Bronchial smooth muscle cell (primary cell): ENCODE results near the gene EHMT2. TPM values are rescaled to one million over a fixed set of nuclear protein-coding genes. Genes with fewer than 3 reads are reported as not detected.

Source experiments
- total RNA-seq: library from RNA; depleted of rRNA; stranded (reverse); fragments of >200 nt; gene quantifications from 2 replicates; pipeline ENCODE4 v1.2.1, GENCODE V29; 2014

EHMT2 gene
- total RNA-seq: 76.3 and 106 TPM in 2 replicates

GRCh38 chr6:31897612-31898382, at the start of gene EHMT2:
Gene EHMT2, minus strand, starts transcription at chr6:31897698. Its CDS starts 21 bp downstream, at chr6:31897677.

GRCh38 chr6:31945507-31946369, 48.2 kb upstream of the EHMT2 start, which contains the start of gene CFB:
Gene CFB, plus strand, starts transcription at chr6:31946095. Its CDS starts 127 bp downstream, at chr6:31946222.

GRCh38 chr6:31927242-31927862, 29.9 kb upstream of the EHMT2 start, which contains the start of gene C2:
Gene C2, plus strand, starts transcription at chr6:31927717. Its CDS starts 36 bp downstream, at chr6:31927753.

GRCh38 chr6:31901953-31902643, 4.6 kb upstream of the EHMT2 start, which contains the start of gene ZBTB12:
Gene ZBTB12, minus strand, starts transcription at chr6:31902086. Its CDS starts 781 bp downstream, at chr6:31901305.

GRCh38 chr6:31878726-31879125, 18.8 kb downstream of the EHMT2 start, which contains the start of gene SLC44A4:
Gene SLC44A4, minus strand, starts transcription at chr6:31878997. Its CDS starts 17 bp downstream, at chr6:31878980.

GRCh38 chr6:31862344-31863235, 34.9 kb downstream of the EHMT2 start, which contains the start of gene NEU1:
Gene NEU1, minus strand, starts transcription at chr6:31862821. Its CDS starts 45 bp downstream, at chr6:31862776.

Other genes starting within 250 kb of the EHMT2 start
- gene BAG6, start 245.0 kb downstream of the EHMT2 start, total RNA-seq: 81.1 and 90.6 TPM in 2 replicates
- 1.6 and 1.8 TPM in 2 replicates for gene APOM, start 241.8 kb downstream of the EHMT2 start, total RNA-seq
- 16.9 and 19.9 TPM in 2 replicates for gene C6orf47, start 236.9 kb downstream of the EHMT2 start, total RNA-seq
- 12.2 and 14.3 TPM in 2 replicates for gene GPANK1, start 232.7 kb downstream of the EHMT2 start, total RNA-seq
- 70.2 and 83.9 TPM in 2 replicates for gene CSNK2B, start 231.6 kb downstream of the EHMT2 start, total RNA-seq
- 2.2 and 4.0 TPM in 2 replicates for gene LY6G5B, start 227.7 kb downstream of the EHMT2 start, total RNA-seq
- 0.09 and 0.63 TPM in 2 replicates for gene LY6G5C, start 216.6 kb downstream of the EHMT2 start, total RNA-seq
- gene ABHD16A, start 194.4 kb downstream of the EHMT2 start, total RNA-seq: 54.5 and 96.4 TPM in 2 replicates
- gene LY6G6F, start 190.8 kb downstream of the EHMT2 start, total RNA-seq: not detected in 2 replicates
- gene LY6G6D, start 182.3 kb downstream of the EHMT2 start, total RNA-seq: 0.47 TPM in 1 of 2 replicates, not detected in the other
- gene LY6G6C, start 176.0 kb downstream of the EHMT2 start, total RNA-seq: not detected in 2 replicates
- not detected in 2 replicates for gene MPIG6B, start 174.3 kb downstream of the EHMT2 start, total RNA-seq
- 152 and 207 TPM in 2 replicates for gene DDAH2, start 168.4 kb downstream of the EHMT2 start, total RNA-seq
- gene CLIC1, start 161.2 kb downstream of the EHMT2 start, total RNA-seq: 521 and 664 TPM in 2 replicates
- gene MSH5, start 157.7 kb downstream of the EHMT2 start, total RNA-seq: 2.7 and 3.6 TPM in 2 replicates
- 0.26 and 1.3 TPM in 2 replicates for gene SAPCD1, start 135.0 kb downstream of the EHMT2 start, total RNA-seq
- gene VWA7, start 120.4 kb downstream of the EHMT2 start, total RNA-seq: 0.79 and 0.86 TPM in 2 replicates
- gene VARS1, start 101.9 kb downstream of the EHMT2 start, total RNA-seq: 28.1 and 36.1 TPM in 2 replicates
- gene LSM2, start 90.7 kb downstream of the EHMT2 start, total RNA-seq: 17.8 and 19.1 TPM in 2 replicates
- gene HSPA1L, start 82.4 kb downstream of the EHMT2 start, total RNA-seq: 1.7 and 2.3 TPM in 2 replicates
- gene HSPA1A, start 82.2 kb downstream of the EHMT2 start, total RNA-seq: 92.2 and 182 TPM in 2 replicates
- 149 and 280 TPM in 2 replicates for gene HSPA1B, start 70.0 kb downstream of the EHMT2 start, total RNA-seq
- 73.7 and 87.3 TPM in 2 replicates for gene NEU1, start 34.9 kb downstream of the EHMT2 start, total RNA-seq
- gene SLC44A4, start 18.7 kb downstream of the EHMT2 start, total RNA-seq: 0.52 TPM in 1 of 2 replicates, not detected in the other
- gene ZBTB12, start 4.4 kb upstream of the EHMT2 start, total RNA-seq: 9.6 and 14.6 TPM in 2 replicates
- 0.86 and 2.0 TPM in 2 replicates for gene C2, start 30.0 kb upstream of the EHMT2 start, total RNA-seq
- 33.7 and 56.8 TPM in 2 replicates for gene CFB, start 48.4 kb upstream of the EHMT2 start, total RNA-seq
- 81.3 and 85.3 TPM in 2 replicates for gene NELFE, start 61.3 kb upstream of the EHMT2 start, total RNA-seq
- gene SKIC2, start 61.5 kb upstream of the EHMT2 start, total RNA-seq: 55.6 and 56.4 TPM in 2 replicates
- gene DXO, start 74.4 kb upstream of the EHMT2 start, total RNA-seq: 7.7 and 8.2 TPM in 2 replicates
- gene C4A, start 84.4 kb upstream of the EHMT2 start, total RNA-seq: 13.1 and 13.6 TPM in 2 replicates
- gene C4B, start 117.1 kb upstream of the EHMT2 start, total RNA-seq: 8.8 and 15.4 TPM in 2 replicates
- gene CYP21A2, start 140.7 kb upstream of the EHMT2 start, total RNA-seq: under 0.01 TPM in 1 of 2 replicates, not detected in the other
- 10.6 and 39.2 TPM in 2 replicates for gene TNXB, start 211.6 kb upstream of the EHMT2 start, total RNA-seq
- 10.2 and 12.0 TPM in 2 replicates for gene ATF6B, start 230.5 kb upstream of the EHMT2 start, total RNA-seq
- gene FKBPL, start 232.6 kb upstream of the EHMT2 start, total RNA-seq: 7.3 and 8.9 TPM in 2 replicates